PC-9 (cell line): Measurements from ENCODE around the gene ERN1. TPM values are rescaled to one million over a fixed set of nuclear protein-coding genes. Genes with fewer than 3 reads are reported as not detected.

Experiments used
- BruUV-seq: library from RNA; stranded (reverse); fragments of 400-500 nt; replicated peaks from 2 replicates; lab custom pipeline; 2021; lab: Mats Ljungman, UMichigan
- CTCF ChIA-PET: fragments of 300-600 bp; sonication (Branson Sonifier 250); formaldehyde crosslinking; loops from one replicate; lab custom pipeline; 2022; ENCODE audit warnings: antibody characterized with exemption; lab: Charles Lee
- POLR2A ChIA-PET: fragments of 300-600 bp; sonication (Branson Sonifier 250); formaldehyde crosslinking; loops from one replicate; lab custom pipeline; 2022; ENCODE audit warnings: antibody characterized with exemption; ENCODE audit not compliant: unreplicated experiment; lab: Charles Lee
- DNase-seq, 2 experiments: peaks; one replicate each; pipeline versions ENCODE4 v3.0.0 to v3.0.0-alpha.2; 2015 to 2022; ENCODE audit warnings: mixed read lengths in 1 of 2
- H2AFZ ChIP-seq: fragments of 200-600 bp; sonication (generic); 2 replicates; pipeline ENCODE4 v1.8.1; 2017; ENCODE audit warnings: antibody characterized with exemption
- H3F3A ChIP-seq: fragments of 200-600 bp; sonication (generic); 2 replicates; pipeline ENCODE4 v1.8.1; 2017; ENCODE audit warnings: antibody characterized with exemption, mild to moderate bottlenecking, low read depth; ENCODE audit not compliant: insufficient read depth
- H3K27ac ChIP-seq: fragments of 200-600 bp; sonication (generic); 2 replicates; pipeline ENCODE4 v1.6.1; 2016; ENCODE audit warnings: mixed run types
- H3K27me3 ChIP-seq: fragments of 200-600 bp; sonication (generic); 2 replicates; pipeline ENCODE4 v1.6.1; 2016; ENCODE audit warnings: low read depth, mixed run types; ENCODE audit not compliant: insufficient read depth
- H3K36me3 ChIP-seq: fragments of 200-600 bp; sonication (generic); 2 replicates; pipeline ENCODE4 v1.6.1; 2016; ENCODE audit warnings: low read depth, mixed run types
- H3K4me1 ChIP-seq: fragments of 200-600 bp; sonication (generic); replicated peaks from 2 replicates; pipeline ENCODE4 v1.6.1; 2016; ENCODE audit warnings: mixed run types; ENCODE audit not compliant: insufficient read depth
- H3K4me2 ChIP-seq: fragments of 200-600 bp; sonication (generic); 2 replicates; pipeline ENCODE4 v1.6.1; 2017; ENCODE audit warnings: mixed run types
- H3K4me3 ChIP-seq: fragments of 200-600 bp; sonication (generic); 2 replicates; pipeline ENCODE4 v1.6.1; 2016; ENCODE audit warnings: mixed run types
- H3K79me2 ChIP-seq: fragments of 200-600 bp; sonication (generic); 2 replicates; pipeline ENCODE4 v1.6.1; 2017; ENCODE audit warnings: low read depth, mixed run types
- H3K9me2 ChIP-seq: fragments of 200-600 bp; sonication (generic); 2 replicates; pipeline ENCODE4 v1.8.1; 2017; ENCODE audit warnings: mild to moderate bottlenecking; ENCODE audit not compliant: insufficient read depth
- H3K9me3 ChIP-seq: fragments of 200-600 bp; sonication (generic); 2 replicates; pipeline ENCODE4 v1.8.1; 2016; ENCODE audit warnings: low read depth; ENCODE audit not compliant: insufficient read depth
- H4K20me1 ChIP-seq: fragments of 200-600 bp; sonication (generic); 2 replicates; pipeline ENCODE4 v1.8.1; 2017; ENCODE audit not compliant: insufficient read depth
- EZH2 ChIP-seq: fragments of 200-600 bp; sonication (generic); IDR thresholded peaks from 2 replicates; pipeline ENCODE4 v1.8.0; 2017; ENCODE audit warnings: antibody characterized with exemption, low read depth
- intact Hi-C: fragments of 100-400 bp; cut with micrococcal nuclease; formaldehyde crosslinking; loops from one replicate; pipeline ENCODE4 v1.10.0; 2022; ENCODE audit not compliant: unreplicated experiment
- total RNA-seq: library from RNA; stranded (reverse); gene quantifications from 2 replicates; pipeline ENCODE4 v1.2.3, GENCODE V29; 2021
- TF ChIP-seq, protein P1 (sequence below): fragments of 200-600 bp; sonication (generic); conservative IDR thresholded peaks from 2 replicates; pipeline ENCODE4 v1.6.1; 2017; ENCODE audit warnings: mixed run types, antibody characterized with exemption, mild to moderate bottlenecking, moderate library complexity

Gene ERN1
- total RNA-seq, 1 experiment from 2014 or later: 9.2 TPM

DNA sequence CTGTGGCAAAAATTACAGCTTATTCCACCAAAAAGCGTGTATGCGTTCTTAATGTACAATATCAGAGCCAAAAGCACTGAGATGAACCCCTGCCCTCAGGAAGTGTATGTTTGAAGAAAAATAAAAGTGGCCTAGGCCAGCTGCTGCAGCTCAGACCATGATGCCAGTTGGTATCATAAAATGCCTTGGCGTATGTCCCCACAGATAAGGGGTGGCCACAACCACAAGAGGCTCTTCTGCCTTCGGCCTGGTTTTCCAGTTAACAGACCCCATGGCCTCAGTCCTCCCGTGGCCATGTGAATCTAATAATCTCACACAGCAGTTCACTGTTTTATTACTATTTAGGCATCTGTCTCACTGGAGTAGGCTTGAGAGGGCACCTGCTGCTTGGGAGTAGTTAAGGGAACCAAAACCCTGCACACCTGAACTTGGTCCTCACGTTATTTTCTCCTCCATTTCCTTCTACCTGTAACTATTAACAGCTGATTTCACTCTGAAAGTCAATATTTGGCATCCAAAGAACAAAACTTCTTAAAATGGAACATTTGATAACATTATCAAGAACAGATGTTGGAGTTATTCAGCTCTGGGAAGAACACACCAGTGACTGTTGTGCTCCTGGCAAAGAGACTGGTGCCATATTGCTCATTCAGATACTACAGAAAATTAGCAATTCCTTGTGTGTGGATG is 34.8 kb upstream of the ERN1 start:
- no TSS peak for BruUV-seq
- CTCF ChIA-PET: no interaction called here
- intact Hi-C loops: no loop called here

DNA sequence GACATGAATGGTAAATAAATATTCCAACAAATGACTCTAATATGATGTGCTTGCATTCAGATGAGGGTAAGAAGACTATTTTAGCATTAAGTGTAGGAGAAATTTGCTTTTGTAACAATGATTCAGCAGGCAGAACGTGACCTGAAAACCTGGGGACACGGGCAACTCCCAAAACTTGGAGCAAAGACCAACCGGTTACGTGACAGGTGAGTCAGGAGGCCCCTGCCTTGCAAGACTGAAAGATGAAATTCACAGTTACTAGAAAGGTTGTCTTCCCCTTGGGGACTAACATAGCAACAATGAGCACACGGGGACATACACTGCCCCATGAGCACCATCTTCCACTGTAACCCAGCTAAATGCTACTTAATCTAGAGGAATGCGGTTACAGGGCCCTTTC is 33.5 kb upstream of the ERN1 start:
- CTCF ChIA-PET: no interaction called here
- intact Hi-C loops: no loop called here
- Histone ChIP-seq H4K20me1 (no peaks in the 10 kb centered on the region), H3K4me3 (no peak overlapping the region), H3K9me3 (no peaks in the 10 kb centered on the region), H3K79me2 (no peaks in the 10 kb centered on the region), H3K4me1 (peaks cover 12% of the 10 kb centered on the region), H2AFZ (no peak overlapping the region), H3F3A (no peaks in the 10 kb centered on the region; the same call in 1 of the 2 replicates), H3K36me3 (no peaks in the 10 kb centered on the region), H3K4me2 (no peak overlapping the region), H3K27ac (no peak overlapping the region), H3K27me3 (no peaks in the 10 kb centered on the region), H3K9me2 (0 out of 2 replicates have a peak, but pooled peaks cover 4% of the 10 kb centered on the region)
- POLR2A ChIA-PET: interaction anchor here (0.6 to 0.7 kb wide), 2 partner anchors 94 to 102 kb away, joined by 5 to 6 read pairs; no protein-coding TSS in a partner anchor
- no TSS peak for BruUV-seq
- TF ChIP-seq, protein P1, sequence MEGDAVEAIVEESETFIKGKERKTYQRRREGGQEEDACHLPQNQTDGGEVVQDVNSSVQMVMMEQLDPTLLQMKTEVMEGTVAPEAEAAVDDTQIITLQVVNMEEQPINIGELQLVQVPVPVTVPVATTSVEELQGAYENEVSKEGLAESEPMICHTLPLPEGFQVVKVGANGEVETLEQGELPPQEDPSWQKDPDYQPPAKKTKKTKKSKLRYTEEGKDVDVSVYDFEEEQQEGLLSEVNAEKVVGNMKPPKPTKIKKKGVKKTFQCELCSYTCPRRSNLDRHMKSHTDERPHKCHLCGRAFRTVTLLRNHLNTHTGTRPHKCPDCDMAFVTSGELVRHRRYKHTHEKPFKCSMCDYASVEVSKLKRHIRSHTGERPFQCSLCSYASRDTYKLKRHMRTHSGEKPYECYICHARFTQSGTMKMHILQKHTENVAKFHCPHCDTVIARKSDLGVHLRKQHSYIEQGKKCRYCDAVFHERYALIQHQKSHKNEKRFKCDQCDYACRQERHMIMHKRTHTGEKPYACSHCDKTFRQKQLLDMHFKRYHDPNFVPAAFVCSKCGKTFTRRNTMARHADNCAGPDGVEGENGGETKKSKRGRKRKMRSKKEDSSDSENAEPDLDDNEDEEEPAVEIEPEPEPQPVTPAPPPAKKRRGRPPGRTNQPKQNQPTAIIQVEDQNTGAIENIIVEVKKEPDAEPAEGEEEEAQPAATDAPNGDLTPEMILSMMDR: no peak
- no peak for TF ChIP-seq EZH2
- peak in 1 of 2 experiments; percentile 58 for DNase-seq

More for the DNA sequence above, 34.8 kb upstream of the ERN1 start:
- no peak overlapping the region for H3K27ac ChIP-seq
- H3K9me3 ChIP-seq: no peaks in the 10 kb centered on the region
- H3K9me2 ChIP-seq: 0 out of 2 replicates have a peak, but pooled peaks cover 4% of the 10 kb centered on the region
- no peak for DNase-seq
- POLR2A ChIA-PET: interaction anchor here (0.6 kb wide), 1 partner anchor 1364 kb away, joined by 13 read pairs; no protein-coding TSS in a partner anchor
- H3K27me3 ChIP-seq: no peaks in the 10 kb centered on the region
- H3K4me1 ChIP-seq: no peaks in the 10 kb centered on the region
- H3K4me3 ChIP-seq: no peak overlapping the region
- no peak overlapping the region for H2AFZ ChIP-seq
- no peaks in the 10 kb centered on the region for H3F3A ChIP-seq
- no peak for TF ChIP-seq EZH2
- TF ChIP-seq, protein P1: no peak
- H4K20me1 ChIP-seq: no peaks in the 10 kb centered on the region
- no peaks in the 10 kb centered on the region for H3K79me2 ChIP-seq
- no peak overlapping the region for H3K4me2 ChIP-seq
- H3K36me3 ChIP-seq: no peaks in the 10 kb centered on the region

DNA sequence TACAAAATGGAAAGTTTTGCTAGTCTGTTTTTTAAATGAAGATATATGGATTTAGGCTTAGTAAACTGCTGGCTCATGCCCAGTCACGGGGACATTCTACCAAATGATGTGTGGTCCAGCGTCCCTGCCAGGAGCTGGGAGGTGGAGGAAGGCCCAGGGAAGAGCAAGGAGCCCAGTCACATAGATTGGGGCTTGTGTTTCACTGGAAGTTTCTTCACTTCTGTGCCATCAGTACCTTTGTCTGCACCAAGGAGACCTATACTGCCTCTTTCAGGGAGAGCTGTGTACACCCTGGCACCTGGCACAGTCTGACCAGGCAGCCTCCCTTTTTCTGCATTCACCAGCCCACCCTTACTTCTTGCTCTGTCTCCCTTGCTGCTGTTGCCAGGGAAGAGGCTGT is 32.6 kb upstream of the ERN1 start:
- no peaks in the 10 kb centered on the region for H3K79me2 ChIP-seq
- TF ChIP-seq EZH2: no peak
- TF ChIP-seq, protein P1: no peak
- H3K27ac ChIP-seq: no peak overlapping the region
- no peaks in the 10 kb centered on the region for H3K27me3 ChIP-seq
- no peaks in the 10 kb centered on the region for H3K9me3 ChIP-seq
- intact Hi-C loops: no loop called here
- no peak overlapping the region for H3K4me2 ChIP-seq
- no peak for DNase-seq
- no peak overlapping the region for H2AFZ ChIP-seq
- H3K9me2 ChIP-seq: 0 out of 2 replicates have a peak, but pooled peaks cover 4% of the 10 kb centered on the region
- H3K4me1 ChIP-seq: peaks cover 12% of the 10 kb centered on the region
- H3F3A ChIP-seq: no peaks in the 10 kb centered on the region; the same call in 1 of the 2 replicates
- POLR2A ChIA-PET: no interaction called here
- H3K36me3 ChIP-seq: no peaks in the 10 kb centered on the region
- H4K20me1 ChIP-seq: no peaks in the 10 kb centered on the region
- no TSS peak for BruUV-seq
- H3K4me3 ChIP-seq: no peak overlapping the region
- CTCF ChIA-PET: interaction anchor here (0.6 kb wide), 1 partner anchor 52 kb away, joined by 3 read pairs; no protein-coding TSS in a partner anchor
